Heart right ventricle (tissue), 16 donors: ENCODE measurements around the gene OTUD5. TPM values are rescaled to one million over a fixed set of nuclear protein-coding genes. Genes with fewer than 3 reads are reported as not detected.

Experiments
- ATAC-seq, 8 donors: fragments of 200-7000 bp; cut with Tn5 transposase; one replicate each; pipeline ENCODE4 v1.9.1; 2020; ENCODE audit warnings: mild to moderate bottlenecking in 8 of 8, moderate library complexity in 8 of 8, moderate number of reproducible peaks in 1 of 8
- DNase-seq, 2 donors: peaks; one replicate each; pipeline ENCODE4 v3.0.0-alpha.2; 2020
- H3K27ac ChIP-seq, 10 donors: fragments of 200-600 bp; sonication (generic) in 2 of 10; one replicate each; pipeline versions ENCODE4 v1.5.0 to v1.8.0; 2020 to 2022; ENCODE audit warnings: mild to moderate bottlenecking in 3 of 10
- H3K27me3 ChIP-seq, 7 donors: fragments of 200-600 bp; one replicate each; pipeline ENCODE4 v1.8.0; 2021 to 2022; ENCODE audit warnings: mild to moderate bottlenecking in 2 of 7
- H3K36me3 ChIP-seq, 9 donors: fragments of 200-600 bp; sonication (generic) in 1 of 9; one replicate each; pipeline versions ENCODE4 v1.5.0 to v1.8.0; 2020 to 2022; ENCODE audit warnings: mild to moderate bottlenecking in 2 of 9
- H3K4me1 ChIP-seq, 9 donors: fragments of 200-600 bp; sonication (generic) in 1 of 9; one replicate each; pipeline versions ENCODE4 v1.5.0 to v1.8.0; 2020 to 2022; ENCODE audit warnings: mild to moderate bottlenecking in 4 of 9
- H3K4me3 ChIP-seq, 10 donors: fragments of 200-600 bp; sonication (generic) in 2 of 10; one replicate each; pipeline versions ENCODE4 v1.5.0 to v1.8.0; 2020 to 2022; ENCODE audit warnings: mild to moderate bottlenecking in 7 of 10, moderate library complexity in 2 of 10
- H3K9me3 ChIP-seq, 11 donors: fragments of 200-600 bp in 10 of 11; sonication (generic) in 2 of 11; one replicate each; pipeline versions ENCODE4 v1.5.0 to v1.8.0; 2013 to 2022; ENCODE audit warnings: mild to moderate bottlenecking in 2 of 11, control low read depth in 1 of 11, moderate library complexity in 1 of 11
- CTCF ChIP-seq, 9 donors: fragments of 200-600 bp; sonication (generic) in 2 of 9; IDR thresholded peaks; one replicate each; pipeline versions ENCODE4 v1.5.0 to v1.8.0; 2021 to 2022; ENCODE audit warnings: antibody characterized with exemption in 9 of 9, mild to moderate bottlenecking in 5 of 9, moderate library complexity in 1 of 9
- WGBS, 2 donors: extraction: QIAGEN DNeasy Blood & Tissue Kit; methylation state at CpG; one replicate each; pipeline ENCODE4 v1.1.7; 2013; ENCODE audit warnings: inconsistent platforms in 1 of 2; 5-methylcytosine and 5-hydroxymethylcytosine counted together
- intact Hi-C, 10 donors: fragments of 100-400 bp; cut with DNase I; formaldehyde crosslinking; loops; one replicate each; pipeline versions ENCODE4 v1.11.1 to v1.14.2; 2022
- polyA plus RNA-seq, 2 donors: library from polyadenylated mRNA; stranded (reverse); fragments of 200-250 nt; gene quantifications; one replicate each; pipeline ENCODE4 v1.2.3, GENCODE V29; 2013
- total RNA-seq, 10 donors: library from RNA; stranded (reverse); fragmentation: NEBNext Ultra II Directional in 3 of 10; extraction: Animal tissue kit (Norgen Biotek cat#: 25700) in 3 of 10; gene quantifications; one replicate each; pipeline versions ENCODE4 v1.2.1 to v1.2.4, GENCODE V29; 2021 to 2023
- donor health status: Arrhythmogenic right ventricular cardiomyopathy.
- donor health status: ischemic (EF 13 %, LVEDD 7.1; RV severe dilation, severe dysfunction).
- donor health status: healthy with polysubstance abuse.
- donor health status: DM: no; HTN: yes; CAD: no.
- donor health status: DM: no; HTN: no; CAD: no.
- donor health status: ischemic (EF 25% LVEDD 6.9; RV normal size, moderate dysfunction).
- donor health status: ischemic (EF 25% LVEDD 5.7; RV mildly dilated, moderate dysfunction).
- donor health status: healthy.
- donor health status: DM: yes; HTN: yes; CAD: no.
- donor health status: Ischemic cardiomyopathy.
- donor health status: ischemic (EF 35%, LVEDD 5.7; RV mildly dilated, moderate dysfunction).
- donor health status: nonischemic (EF 11% LVEDD 7.7; RV severe dilation, severe dysfunction).
- donor health status: DM: yes; HTN: yes; CAD: no.
- donor health status: PGD.
- donor health status: ischemic (EF 29% LVEDD 5.4; RV normal size, mild dysfunction).
- donor health status: nonischemic (EF 23%, LVEDD 6.1; RV moderate dilation, normal function).

Gene OTUD5
- total and polyA plus RNA-seq, 12 donors = 17.9 to 27.3 (median 24.7) TPM

GRCh38 chrX:48997865-48998264 is 40.5 kb upstream of the OTUD5 start:
- H3K36me3 ChIP-seq = peaks cover 0 to 61% (median 0%) of the 10 kb centered on the region in 9 donors
- no peak for TF ChIP-seq CTCF (IDR thresholded peaks at IDR 0.05)
- intact Hi-C loops = no loop called here

GRCh38 chrX:48997455-48997854 is 40.0 kb upstream of the OTUD5 start:
- peaks cover 0 to 9% (median 0%) of the 10 kb centered on the region in 9 donors for H3K4me1 ChIP-seq
- ATAC-seq (no peak), DNase-seq (no peak)
- intact Hi-C loops = no loop called here
- peaks cover 0 to 63% (median 0%) of the 10 kb centered on the region in 9 donors for H3K36me3 ChIP-seq
- peaks cover 0 to 3% (median 0%) of the 10 kb centered on the region in 7 donors for H3K27me3 ChIP-seq
- TF ChIP-seq CTCF (IDR thresholded peaks at IDR 0.05) = no peak
- WGBS, 2 donors = 94 to 100% methylated on average over 3 of the region's 3 CpGs
- H3K4me3 ChIP-seq = no peak overlapping the region
- no peaks in the 10 kb centered on the region for H3K9me3 ChIP-seq
- H3K27ac ChIP-seq = no peak overlapping the region

More at GRCh38 chrX:48997865-48998264, 40.5 kb upstream of the OTUD5 start:
- peaks cover 0 to 9% (median 0%) of the 10 kb centered on the region in 9 donors for H3K4me1 ChIP-seq
- DNase-seq = no peak
- H3K9me3 ChIP-seq = no peaks in the 10 kb centered on the region
- peaks cover 0 to 3% (median 0%) of the 10 kb centered on the region in 7 donors for H3K27me3 ChIP-seq
- no peak for ATAC-seq
- WGBS, 2 donors = 100% methylated on average over 1 of the region's 1 CpG
- H3K27ac ChIP-seq = no peak overlapping the region
- no peak overlapping the region for H3K4me3 ChIP-seq

GRCh38 chrX:48996969-48997368 is 39.6 kb upstream of the OTUD5 start:
- H3K27ac ChIP-seq = no peak overlapping the region
- H3K9me3 ChIP-seq = no peaks in the 10 kb centered on the region
- no peak for TF ChIP-seq CTCF (IDR thresholded peaks at IDR 0.05)
- no peak for ATAC-seq
- peaks cover 0 to 9% (median 0%) of the 10 kb centered on the region in 9 donors for H3K4me1 ChIP-seq
- peaks cover 0 to 68% (median 0%) of the 10 kb centered on the region in 9 donors for H3K36me3 ChIP-seq
- 67 to 70% methylated on average over 6 of the region's 6 CpGs for WGBS, 2 donors
- no peak overlapping the region for H3K4me3 ChIP-seq
- H3K27me3 ChIP-seq = peaks cover 0 to 3% (median 0%) of the 10 kb centered on the region in 7 donors
- intact Hi-C loops = no loop called here
- DNase-seq = no peak

GRCh38 chrX:48992341-48992740 is 34.9 kb upstream of the OTUD5 start:
- TF ChIP-seq CTCF (IDR thresholded peaks at IDR 0.05) = no peak
- no peaks in the 10 kb centered on the region for H3K4me1 ChIP-seq
- H3K27me3 ChIP-seq = peaks cover 0 to 3% (median 0%) of the 10 kb centered on the region in 7 donors
- ATAC-seq = no peak
- H3K36me3 ChIP-seq = peaks cover 0 to 90% (median 0%) of the 10 kb centered on the region in 9 donors
- intact Hi-C loops = no loop called here
- H3K4me3 ChIP-seq = no peak overlapping the region
- H3K27ac ChIP-seq = no peak overlapping the region
- no peak for DNase-seq
- no peaks in the 10 kb centered on the region for H3K9me3 ChIP-seq
